Breast epithelium (tissue), 4 donors: Measurements from ENCODE around the gene PAFAH1B1. TPM values are rescaled to one million over a fixed set of nuclear protein-coding genes. Genes with fewer than 3 reads are reported as not detected.

Experiments
- DNase-seq, 2 donors: peaks; one replicate each; pipeline ENCODE4 v3.0.0-alpha.2; 2019; ENCODE audit warnings: low spot score in 2 of 2
- H3K27ac ChIP-seq, 2 donors: fragments of 200-600 bp; sonication (generic) in 1 of 2; one replicate each; pipeline ENCODE4 v1.5.1; 2016 to 2019; ENCODE audit warnings: mild to moderate bottlenecking in 1 of 2
- H3K27me3 ChIP-seq, 2 donors: fragments of 200-600 bp; sonication (generic) in 1 of 2; one replicate each; pipeline versions ENCODE4 v1.5.1 to v1.6.0; 2017 to 2019; ENCODE audit warnings: control low read depth in 1 of 2, mild to moderate bottlenecking in 1 of 2
- H3K36me3 ChIP-seq: fragments of 200-600 bp; one replicate; pipeline ENCODE4 v1.5.1; 2019
- H3K4me1 ChIP-seq, 2 donors: fragments of 200-600 bp; sonication (generic); one replicate each; pipeline ENCODE4 v1.5.1; 2016 to 2019; ENCODE audit warnings: control low read depth in 1 of 2
- H3K4me3 ChIP-seq, 3 donors: fragments of 200-600 bp; sonication (generic); 1 replicate in 2 of 3; 2 replicates in 1 of 3; pipeline ENCODE4 v1.5.1; 2016 to 2019; ENCODE audit warnings: mild to moderate bottlenecking in 3 of 3, moderate library complexity in 2 of 3
- H3K9me3 ChIP-seq, 2 donors: fragments of 200-600 bp; sonication (generic) in 1 of 2; one replicate each; pipeline ENCODE4 v1.5.1; 2016 to 2019; ENCODE audit warnings: control low read depth in 1 of 2
- POLR2A ChIP-seq: fragments of 450-650 bp; IDR thresholded peaks from one replicate; pipeline ENCODE4 v1.6.1; 2016; ENCODE audit warnings: antibody characterized with exemption, mild to moderate bottlenecking, moderate library complexity
- POLR2AphosphoS5 ChIP-seq, 3 donors: sonication (generic); formaldehyde crosslinking; IDR thresholded peaks; one replicate each; pipeline ENCODE4 v1.6.1; 2017; ENCODE audit warnings: antibody characterized with exemption in 3 of 3
- intact Hi-C: fragments of 100-400 bp; cut with DNase I; formaldehyde crosslinking; loops from one replicate; pipeline ENCODE4 v1.15.1; 2023; ENCODE audit warnings: low total_unique reads
- total RNA-seq, 3 donors: library from RNA; depleted of rRNA; stranded (reverse); fragments of >200 nt; gene quantifications; one replicate each; pipeline ENCODE4 v1.1.0, GENCODE V29; 2016
- TF ChIP-seq, protein P1 (sequence below), 3 donors: fragments of 450-650 bp; IDR thresholded peaks; one replicate each; pipeline ENCODE4 v1.5.1; 2016 to 2017; ENCODE audit warnings: antibody characterized with exemption in 3 of 3, mild to moderate bottlenecking in 3 of 3, moderate library complexity in 3 of 3

The PAFAH1B1 gene
- total RNA-seq, 3 donors from 2014 or later: 99.5 to 134 (median 119) TPM

DNA sequence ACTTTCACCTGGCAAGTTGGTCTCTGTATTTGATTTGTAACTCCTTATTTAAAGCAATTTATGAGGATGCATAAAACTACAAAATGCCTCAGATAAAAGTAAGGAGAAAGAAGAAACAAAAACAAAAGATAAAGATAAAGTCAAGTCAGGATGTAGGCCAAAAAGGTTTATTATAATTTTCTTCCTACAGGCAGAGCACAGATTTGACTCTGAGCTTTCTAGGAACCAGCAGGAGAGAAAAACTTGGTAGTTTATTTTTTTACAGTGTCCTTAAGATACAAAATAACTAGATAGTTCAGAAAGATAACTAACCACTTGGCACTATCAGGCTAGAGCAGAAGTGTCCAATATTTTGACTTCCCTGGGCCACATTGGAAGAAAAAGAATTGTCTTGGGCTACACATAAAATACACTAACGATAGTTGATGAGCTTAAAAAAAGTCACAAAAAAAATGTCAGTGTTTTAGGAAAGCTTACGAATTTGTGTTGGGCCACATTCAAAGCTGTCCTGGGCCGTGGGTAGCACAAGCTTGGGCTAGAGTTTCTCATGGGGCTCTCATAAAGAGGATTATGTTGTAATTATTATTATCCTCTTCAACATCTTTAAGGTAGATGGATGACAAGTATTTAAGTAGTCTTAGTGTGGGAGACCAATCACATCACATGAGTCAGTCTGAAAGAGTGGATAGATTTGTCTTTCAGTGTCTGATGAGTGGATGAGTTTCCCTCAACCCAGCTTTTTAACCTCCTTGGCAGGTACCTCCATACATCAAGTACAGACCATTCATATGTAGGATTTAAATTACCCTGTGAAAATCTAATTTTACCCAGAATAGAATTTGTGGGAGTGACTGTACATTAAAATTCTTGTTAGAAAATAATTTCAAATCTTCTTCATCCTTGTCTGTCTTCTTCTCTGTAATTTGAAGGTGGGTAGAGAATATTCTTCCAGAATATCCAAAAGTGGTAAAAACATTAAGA, 17.0 kb downstream of the PAFAH1B1 start:
- Histone ChIP-seq H3K4me3 (no peak overlapping the region), H3K4me1 (no peaks in the 10 kb centered on the region), H3K36me3 (no peaks in the 10 kb centered on the region), H3K9me3 (no peaks in the 10 kb centered on the region), H3K27me3 (no peaks in the 10 kb centered on the region), H3K27ac (no peak overlapping the region)
- intact Hi-C loops: no loop called here
- TF ChIP-seq POLR2AphosphoS5 (IDR thresholded peaks at IDR 0.05) (no peak), POLR2A (no peak)
- TF ChIP-seq, protein P1, sequence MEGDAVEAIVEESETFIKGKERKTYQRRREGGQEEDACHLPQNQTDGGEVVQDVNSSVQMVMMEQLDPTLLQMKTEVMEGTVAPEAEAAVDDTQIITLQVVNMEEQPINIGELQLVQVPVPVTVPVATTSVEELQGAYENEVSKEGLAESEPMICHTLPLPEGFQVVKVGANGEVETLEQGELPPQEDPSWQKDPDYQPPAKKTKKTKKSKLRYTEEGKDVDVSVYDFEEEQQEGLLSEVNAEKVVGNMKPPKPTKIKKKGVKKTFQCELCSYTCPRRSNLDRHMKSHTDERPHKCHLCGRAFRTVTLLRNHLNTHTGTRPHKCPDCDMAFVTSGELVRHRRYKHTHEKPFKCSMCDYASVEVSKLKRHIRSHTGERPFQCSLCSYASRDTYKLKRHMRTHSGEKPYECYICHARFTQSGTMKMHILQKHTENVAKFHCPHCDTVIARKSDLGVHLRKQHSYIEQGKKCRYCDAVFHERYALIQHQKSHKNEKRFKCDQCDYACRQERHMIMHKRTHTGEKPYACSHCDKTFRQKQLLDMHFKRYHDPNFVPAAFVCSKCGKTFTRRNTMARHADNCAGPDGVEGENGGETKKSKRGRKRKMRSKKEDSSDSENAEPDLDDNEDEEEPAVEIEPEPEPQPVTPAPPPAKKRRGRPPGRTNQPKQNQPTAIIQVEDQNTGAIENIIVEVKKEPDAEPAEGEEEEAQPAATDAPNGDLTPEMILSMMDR (IDR thresholded peaks at IDR 0.05): no peak
- no peak for DNase-seq

DNA sequence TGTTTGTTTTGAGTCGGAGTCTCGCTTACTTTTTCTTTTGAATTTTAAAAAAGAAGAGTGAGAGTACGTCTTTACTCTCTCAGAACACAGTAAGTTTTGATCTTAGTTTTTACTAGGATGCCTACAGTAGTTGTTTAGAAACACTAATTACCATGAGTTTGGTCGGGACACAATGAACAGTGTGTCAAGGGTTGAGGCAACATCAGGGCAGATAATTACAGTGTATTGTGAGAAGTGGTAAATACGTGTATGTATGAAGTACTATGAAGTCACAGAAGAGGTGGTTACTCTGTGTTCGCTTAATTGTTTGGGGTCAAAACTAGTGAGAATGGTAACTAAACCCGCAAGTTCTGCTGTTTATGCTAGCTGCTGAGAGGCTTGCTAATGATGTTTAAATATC, 18.2 kb downstream of the PAFAH1B1 start:
- Histone ChIP-seq H3K36me3 (no peaks in the 10 kb centered on the region), H3K27ac (no peak overlapping the region), H3K27me3 (no peaks in the 10 kb centered on the region), H3K4me1 (no peaks in the 10 kb centered on the region), H3K4me3 (no peak overlapping the region), H3K9me3 (no peaks in the 10 kb centered on the region)
- no peak for TF ChIP-seq POLR2AphosphoS5 (IDR thresholded peaks at IDR 0.05)
- TF ChIP-seq POLR2A: no peak
- TF ChIP-seq, protein P1 (IDR thresholded peaks at IDR 0.05): no peak
- no peak for DNase-seq
- intact Hi-C loops: no loop called here

DNA sequence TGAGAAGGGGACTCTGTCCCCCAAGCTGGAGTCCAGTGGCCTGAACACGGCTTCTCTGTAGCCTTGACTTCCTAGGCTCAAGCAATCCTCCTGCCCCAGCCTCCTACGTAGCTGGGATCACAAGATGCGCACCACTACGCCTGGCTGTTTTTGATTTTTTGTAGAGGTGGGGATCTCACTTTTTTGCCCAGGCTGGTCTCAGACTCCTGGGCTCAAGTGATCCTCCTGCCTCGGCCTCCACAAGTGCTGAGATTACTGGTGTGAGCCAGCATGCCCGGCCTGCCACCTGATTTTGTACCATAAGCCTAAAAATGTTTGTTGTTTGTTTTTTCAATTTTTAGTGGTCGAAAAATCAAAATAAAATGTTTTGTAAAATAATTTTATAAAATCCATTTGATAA, 19.2 kb downstream of the PAFAH1B1 start:
- Histone ChIP-seq H3K9me3 (no peaks in the 10 kb centered on the region), H3K27me3 (no peaks in the 10 kb centered on the region), H3K4me1 (no peaks in the 10 kb centered on the region), H3K36me3 (no peaks in the 10 kb centered on the region), H3K4me3 (no peak overlapping the region), H3K27ac (no peak overlapping the region)
- intact Hi-C loops: no loop called here
- no peak for DNase-seq
- TF ChIP-seq, protein P1 (IDR thresholded peaks at IDR 0.05): no peak
- TF ChIP-seq POLR2AphosphoS5 (IDR thresholded peaks at IDR 0.05) (no peak), POLR2A (no peak)

DNA sequence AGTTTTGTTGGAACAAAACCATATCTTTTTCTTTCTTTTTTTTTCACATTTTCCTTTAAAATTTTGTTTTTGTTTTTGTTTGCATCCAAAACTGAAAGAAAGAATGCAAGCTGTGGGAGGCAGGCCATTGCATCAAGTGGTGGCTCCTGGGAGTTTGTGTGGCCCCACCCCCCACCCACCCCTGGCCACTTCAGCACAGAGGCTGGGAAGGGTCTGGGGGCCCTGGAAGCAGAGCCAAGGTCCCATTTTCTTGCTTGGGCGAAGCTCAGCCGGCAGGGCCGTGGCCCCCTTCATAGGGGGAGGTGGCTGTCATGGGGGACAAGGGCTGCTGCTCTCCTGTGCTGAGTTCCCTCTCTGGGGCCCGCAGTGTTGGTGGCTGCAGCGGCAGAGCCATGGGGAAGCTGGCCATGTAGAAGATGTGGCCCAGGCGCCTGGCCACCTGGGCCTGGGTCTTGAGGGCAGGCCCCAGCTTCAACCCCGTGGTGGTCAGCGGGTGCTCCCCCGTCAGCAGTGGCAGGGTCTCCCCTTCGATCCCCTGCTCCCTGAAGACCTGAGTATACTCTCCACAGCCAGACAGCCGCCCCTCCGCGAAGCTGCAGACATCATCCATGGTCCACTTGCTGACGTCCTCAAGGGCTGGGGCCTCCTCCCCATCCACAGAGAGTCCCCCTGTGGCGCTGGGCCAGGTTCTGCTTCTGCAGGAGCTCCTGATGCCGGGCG, 19.8 kb downstream of the PAFAH1B1 start:
- Histone ChIP-seq H3K27me3 (no peaks in the 10 kb centered on the region), H3K36me3 (no peaks in the 10 kb centered on the region), H3K27ac (no peak overlapping the region), H3K4me1 (no peaks in the 10 kb centered on the region), H3K9me3 (no peaks in the 10 kb centered on the region), H3K4me3 (no peak overlapping the region)
- TF ChIP-seq, protein P1 (IDR thresholded peaks at IDR 0.05): no peak
- intact Hi-C loops: no loop called here
- no peak for DNase-seq

DNA sequence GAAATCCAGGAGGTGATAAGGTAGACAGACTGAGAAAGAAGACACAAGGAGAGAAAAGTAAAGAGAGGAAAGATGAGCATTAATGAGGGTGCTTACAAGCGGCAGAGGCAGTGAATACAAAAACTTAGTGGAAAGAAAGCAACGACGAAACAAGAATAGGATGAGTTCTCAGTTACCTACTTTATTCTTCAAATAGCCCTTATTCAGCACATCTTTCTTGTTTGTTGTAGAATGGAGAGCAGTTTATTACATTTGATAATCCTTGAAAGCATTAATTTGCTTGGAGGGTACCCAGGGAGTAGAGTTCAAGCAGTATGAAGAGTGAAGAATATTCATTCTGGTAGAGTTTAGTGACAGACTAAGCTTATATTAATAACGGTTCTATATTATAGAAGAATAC, 22.4 kb downstream of the PAFAH1B1 start:
- intact Hi-C loops: no loop called here
- H3K4me1 ChIP-seq: no peaks in the 10 kb centered on the region
- no peak for TF ChIP-seq POLR2AphosphoS5 (IDR thresholded peaks at IDR 0.05)
- TF ChIP-seq POLR2A: no peak
- TF ChIP-seq, protein P1 (IDR thresholded peaks at IDR 0.05): no peak
- no peaks in the 10 kb centered on the region for H3K9me3 ChIP-seq
- no peak for DNase-seq
- no peak overlapping the region for H3K4me3 ChIP-seq
- no peaks in the 10 kb centered on the region for H3K36me3 ChIP-seq
- H3K27ac ChIP-seq: no peak overlapping the region
- H3K27me3 ChIP-seq: no peaks in the 10 kb centered on the region
